ENCODE data around the gene TMEM9.

TMEM9 gene

GRCh38 chr1:201122321-201122957, 31.8 kb downstream of the TMEM9 start:
- no peak for DNase-seq (ENCODE audit: low read depth)
- no peak overlapping the region for H3K4me3 ChIP-seq (ENCODE audit: low read length)
- TF ChIP-seq, protein P1, sequence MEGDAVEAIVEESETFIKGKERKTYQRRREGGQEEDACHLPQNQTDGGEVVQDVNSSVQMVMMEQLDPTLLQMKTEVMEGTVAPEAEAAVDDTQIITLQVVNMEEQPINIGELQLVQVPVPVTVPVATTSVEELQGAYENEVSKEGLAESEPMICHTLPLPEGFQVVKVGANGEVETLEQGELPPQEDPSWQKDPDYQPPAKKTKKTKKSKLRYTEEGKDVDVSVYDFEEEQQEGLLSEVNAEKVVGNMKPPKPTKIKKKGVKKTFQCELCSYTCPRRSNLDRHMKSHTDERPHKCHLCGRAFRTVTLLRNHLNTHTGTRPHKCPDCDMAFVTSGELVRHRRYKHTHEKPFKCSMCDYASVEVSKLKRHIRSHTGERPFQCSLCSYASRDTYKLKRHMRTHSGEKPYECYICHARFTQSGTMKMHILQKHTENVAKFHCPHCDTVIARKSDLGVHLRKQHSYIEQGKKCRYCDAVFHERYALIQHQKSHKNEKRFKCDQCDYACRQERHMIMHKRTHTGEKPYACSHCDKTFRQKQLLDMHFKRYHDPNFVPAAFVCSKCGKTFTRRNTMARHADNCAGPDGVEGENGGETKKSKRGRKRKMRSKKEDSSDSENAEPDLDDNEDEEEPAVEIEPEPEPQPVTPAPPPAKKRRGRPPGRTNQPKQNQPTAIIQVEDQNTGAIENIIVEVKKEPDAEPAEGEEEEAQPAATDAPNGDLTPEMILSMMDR (conservative IDR thresholded peaks at IDR 0.05; ENCODE audit: low read length): no peak

- TF ChIP-seq, protein P1 (conservative IDR thresholded peaks at IDR 0.05; ENCODE audit: low read length): peak; percentile 58
- H3K4me3 ChIP-seq (ENCODE audit: low read length): no peak overlapping the region
- peak; percentile 20 for DNase-seq (ENCODE audit: low read depth)
Observed at GRCh38 chr1:201119206-201120197, 34.8 kb downstream of the TMEM9 start.

DNA sequence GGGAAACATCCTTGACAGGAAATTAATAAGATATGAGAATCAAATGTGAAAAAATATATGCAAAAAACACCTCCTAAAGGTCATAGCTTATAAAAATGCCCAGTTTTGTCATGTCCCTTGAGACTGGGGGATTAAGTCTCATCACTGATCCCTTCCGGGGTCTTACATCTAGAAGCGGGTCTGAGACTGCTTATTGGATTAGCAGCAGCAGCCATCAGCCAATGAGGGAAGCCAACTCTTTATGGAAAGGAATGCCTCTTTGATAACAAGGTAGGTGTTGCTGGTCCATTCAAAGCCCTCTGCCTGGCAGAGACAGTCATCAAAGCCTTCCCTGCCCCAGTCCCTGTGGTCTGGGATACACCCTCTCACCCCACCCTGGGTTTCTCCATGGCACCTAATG, 38.2 kb downstream of the TMEM9 start:
- H3K4me3 ChIP-seq (ENCODE audit: low read length): no peak overlapping the region
- DNase-seq (ENCODE audit: low read depth): no peak
- TF ChIP-seq, protein P1 (conservative IDR thresholded peaks at IDR 0.05; ENCODE audit: low read length): no peak

- no peak for DNase-seq (ENCODE audit: low read depth)
- H3K4me3 ChIP-seq (ENCODE audit: low read length): no peak overlapping the region
- TF ChIP-seq, protein P1 (conservative IDR thresholded peaks at IDR 0.05; ENCODE audit: low read length): no peak
Observed at GRCh38 chr1:201115390-201115937, 38.8 kb downstream of the TMEM9 start.

DNA sequence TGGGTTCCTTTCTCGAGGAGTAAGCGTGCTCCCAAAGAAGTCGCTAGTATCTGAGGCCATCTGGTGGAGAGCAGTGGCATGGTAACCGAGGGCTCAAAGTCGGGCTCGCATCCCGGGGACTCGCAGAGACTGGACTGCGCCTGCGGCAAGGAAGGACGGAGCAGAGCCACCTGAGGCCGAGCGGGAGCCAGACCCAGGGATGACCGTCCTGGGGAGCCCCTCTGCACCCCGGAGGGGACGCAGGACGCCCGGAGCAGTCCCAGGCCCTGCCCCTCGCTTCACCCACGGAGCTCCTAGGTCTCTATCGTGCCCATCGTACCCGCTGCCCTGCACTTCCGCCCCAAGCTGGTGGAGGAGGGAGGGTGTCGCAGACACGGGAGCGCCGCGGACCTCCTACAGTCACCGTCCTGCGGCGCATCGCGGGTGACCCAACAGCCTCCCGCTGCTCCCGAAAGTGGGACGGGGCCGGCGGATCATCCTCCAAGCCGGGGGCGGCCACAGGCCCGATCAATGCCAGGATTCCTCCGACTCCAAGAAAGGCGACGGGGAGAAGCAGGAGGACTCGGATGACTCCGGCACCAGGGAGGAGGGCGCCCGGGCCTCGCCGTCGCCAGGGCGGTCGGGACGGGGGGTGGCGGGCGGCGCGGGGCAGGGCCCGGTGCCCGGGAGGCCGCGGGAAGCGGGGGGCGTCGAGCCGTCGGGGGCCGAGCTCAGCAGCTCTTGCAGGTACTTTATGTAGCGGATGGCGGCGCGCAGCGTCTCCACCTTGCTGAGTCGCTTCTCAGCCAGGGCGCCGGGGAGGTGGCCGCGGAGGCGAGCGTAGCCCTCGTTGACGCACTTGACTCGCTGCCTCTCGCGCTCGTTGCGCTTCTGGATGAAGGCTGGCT, 39.8 kb downstream of the TMEM9 start:
- H3K4me3 ChIP-seq (ENCODE audit: low read length): peak overlapping the region; percentile 80
- peak; percentile 89 for DNase-seq (ENCODE audit: low read depth)
- TF ChIP-seq, protein P1 (conservative IDR thresholded peaks at IDR 0.05; ENCODE audit: low read length): peak; percentile 92

DNA sequence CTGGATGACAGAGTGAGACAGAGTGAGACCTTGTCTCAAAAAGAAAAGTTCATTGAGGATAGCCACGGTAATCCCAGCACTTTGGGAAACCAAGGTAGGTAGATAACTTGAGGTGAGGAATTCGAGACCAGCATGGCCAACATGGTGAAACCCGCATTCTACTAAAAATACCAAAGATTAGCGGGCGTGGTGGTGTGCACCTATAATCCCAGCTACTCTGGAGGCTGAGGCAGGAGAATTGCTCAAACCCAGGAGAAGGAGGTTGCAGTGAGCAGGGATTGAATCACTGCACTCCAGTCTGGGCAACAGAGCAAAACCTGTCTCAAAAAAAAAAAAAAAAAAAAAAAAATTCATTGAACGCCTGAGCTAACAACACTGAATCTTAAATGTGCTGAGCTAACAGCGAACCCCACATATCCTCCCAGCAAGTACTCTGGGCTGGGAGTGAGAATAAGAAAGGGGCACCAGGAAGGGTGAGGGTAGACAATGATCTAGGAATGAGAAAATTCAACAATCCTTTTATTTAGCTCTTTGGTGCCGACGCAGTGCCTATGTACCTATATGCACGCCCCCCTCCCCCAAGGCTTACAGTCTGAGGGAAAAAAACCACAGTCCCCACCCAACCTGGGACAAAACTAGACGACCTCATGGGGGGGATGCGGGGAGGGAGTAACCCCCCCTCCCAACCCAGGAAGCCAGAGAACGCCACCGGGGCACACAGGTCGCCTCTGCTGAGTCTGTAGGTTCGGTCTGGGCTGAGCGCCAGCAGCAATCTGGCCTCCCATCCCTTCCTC, 40.6 kb downstream of the TMEM9 start:
- peak overlapping the region; percentile 80; the same call in 1 of the 2 replicates for H3K4me3 ChIP-seq (ENCODE audit: low read length)
- DNase-seq (ENCODE audit: low read depth): no peak
- TF ChIP-seq, protein P1 (conservative IDR thresholded peaks at IDR 0.05; ENCODE audit: low read length): no peak
